ENCODE results near the gene GOLGA2. TPM values are rescaled to one million over a fixed set of nuclear protein-coding genes. Genes with fewer than 3 reads are reported as not detected.

GOLGA2 gene
- total and polyA plus RNA-seq, 3 donors from 2014 or later = 79.8 to 133 (median 103) TPM

DNA sequence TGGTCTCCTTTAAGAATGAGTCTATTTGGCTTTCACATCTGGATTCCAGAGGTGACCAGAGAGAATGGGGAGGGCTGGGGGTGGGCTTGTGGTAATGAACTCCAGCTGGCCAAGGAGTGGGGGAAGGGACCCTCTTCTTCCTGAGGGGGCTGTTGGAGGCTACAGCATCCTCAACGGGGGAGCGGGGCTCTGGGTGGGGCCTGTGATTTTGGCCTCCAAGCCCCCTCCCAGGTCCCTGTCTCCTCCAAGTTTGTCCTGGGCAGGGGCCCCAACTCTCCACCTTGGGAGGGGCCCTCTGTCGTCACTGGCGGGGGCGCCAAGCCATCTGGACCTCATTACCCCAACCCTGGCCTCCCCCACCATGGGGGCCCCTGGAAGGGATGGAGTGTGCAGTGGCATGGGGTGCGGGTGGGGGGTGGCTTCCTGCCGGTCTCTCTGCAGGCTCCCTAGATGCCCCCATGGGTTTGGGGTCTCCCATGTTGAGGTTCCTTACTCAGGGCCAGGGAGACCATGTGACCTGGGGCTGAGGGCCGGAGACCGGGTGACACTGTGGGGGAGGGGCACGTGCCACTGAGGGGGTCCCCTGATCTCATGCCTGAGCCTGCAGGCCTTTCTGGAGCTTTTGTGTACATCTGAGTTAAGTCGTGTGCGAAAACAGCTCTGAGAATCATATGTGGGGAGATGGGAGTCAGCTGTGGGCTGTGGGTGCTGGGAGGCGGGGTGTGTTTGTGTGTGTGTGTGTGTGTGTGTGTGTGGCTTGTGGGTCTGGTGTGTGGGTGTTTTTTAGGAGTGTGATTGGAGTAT, 32.4 kb downstream of the GOLGA2 start:
- WGBS, 2 donors = 59% methylated on average over 5 to 13 of the region's 13 CpGs
- Histone ChIP-seq H3K4me3 (no peak overlapping the region), H3K27me3 (no peaks in the 10 kb centered on the region), H3K36me3 (ENCODE audit: low read depth, missing control alignments) (no peaks in the 10 kb centered on the region), H3K9me3 (no peaks in the 10 kb centered on the region), H3K27ac (no peak overlapping the region), H3K4me1 (peaks cover 15% of the 10 kb centered on the region)
- intact Hi-C loops (cut with DNase I; ENCODE audit: low total_unique reads) = no loop called here
- no peak for DNase-seq
- no peak for TF ChIP-seq CTCF (IDR thresholded peaks at IDR 0.05)
- no peak for TF ChIP-seq POLR2A (IDR thresholded peaks at IDR 0.05)

DNA sequence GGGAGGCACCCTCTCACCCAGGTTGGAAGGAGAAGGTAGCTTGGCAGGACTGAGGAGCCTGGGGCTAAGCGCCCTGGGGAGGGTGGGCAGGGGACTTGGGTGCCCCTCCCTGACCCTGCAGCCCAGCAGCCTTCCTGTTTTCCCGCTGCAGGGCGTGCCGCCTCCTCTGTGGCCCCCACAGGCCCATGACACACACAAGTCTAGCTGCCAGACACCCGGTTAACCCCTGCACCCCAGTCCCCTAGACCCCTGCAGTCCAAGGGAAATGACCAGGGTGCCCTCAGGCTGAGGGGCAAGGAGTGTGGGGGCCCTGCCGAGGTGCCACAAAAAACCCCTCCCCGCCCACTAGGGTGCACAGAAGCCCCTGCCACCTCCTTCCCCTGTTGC, 33.0 kb downstream of the GOLGA2 start:
- no peak overlapping the region for H3K27ac ChIP-seq
- 64% methylated on average over 7 of the region's 7 CpGs; no CpG with 5 or more reads in 1 of the 2 donors for WGBS, 2 donors
- TF ChIP-seq POLR2A (IDR thresholded peaks at IDR 0.05) (no peak), CTCF (IDR thresholded peaks at IDR 0.05) (no peak)

GRCh38 chr9:128242124-128242523, 33.7 kb downstream of the GOLGA2 start:
- no peaks in the 10 kb centered on the region for H3K36me3 ChIP-seq (ENCODE audit: low read depth, missing control alignments)
- DNase-seq = no peak
- H3K27ac ChIP-seq = no peak overlapping the region
- intact Hi-C loops (cut with DNase I; ENCODE audit: low total_unique reads) = no loop called here
- H3K27me3 ChIP-seq = no peaks in the 10 kb centered on the region
- WGBS, 2 donors = 90 to 91% methylated on average over 4 of the region's 4 CpGs
- no peak for TF ChIP-seq POLR2A (IDR thresholded peaks at IDR 0.05)
- no peak for TF ChIP-seq CTCF (IDR thresholded peaks at IDR 0.05)
- H3K9me3 ChIP-seq = no peaks in the 10 kb centered on the region
- H3K4me1 ChIP-seq = peaks cover 15% of the 10 kb centered on the region
- no peak overlapping the region for H3K4me3 ChIP-seq

More for the DNA sequence above, 33.0 kb downstream of the GOLGA2 start:
- no peak for DNase-seq
- peaks cover 15% of the 10 kb centered on the region for H3K4me1 ChIP-seq
- H3K36me3 ChIP-seq (ENCODE audit: low read depth, missing control alignments) = no peaks in the 10 kb centered on the region
- H3K9me3 ChIP-seq = no peaks in the 10 kb centered on the region
- no peak overlapping the region for H3K4me3 ChIP-seq
- H3K27me3 ChIP-seq = no peaks in the 10 kb centered on the region
- intact Hi-C loops (cut with DNase I; ENCODE audit: low total_unique reads) = no loop called here

DNA sequence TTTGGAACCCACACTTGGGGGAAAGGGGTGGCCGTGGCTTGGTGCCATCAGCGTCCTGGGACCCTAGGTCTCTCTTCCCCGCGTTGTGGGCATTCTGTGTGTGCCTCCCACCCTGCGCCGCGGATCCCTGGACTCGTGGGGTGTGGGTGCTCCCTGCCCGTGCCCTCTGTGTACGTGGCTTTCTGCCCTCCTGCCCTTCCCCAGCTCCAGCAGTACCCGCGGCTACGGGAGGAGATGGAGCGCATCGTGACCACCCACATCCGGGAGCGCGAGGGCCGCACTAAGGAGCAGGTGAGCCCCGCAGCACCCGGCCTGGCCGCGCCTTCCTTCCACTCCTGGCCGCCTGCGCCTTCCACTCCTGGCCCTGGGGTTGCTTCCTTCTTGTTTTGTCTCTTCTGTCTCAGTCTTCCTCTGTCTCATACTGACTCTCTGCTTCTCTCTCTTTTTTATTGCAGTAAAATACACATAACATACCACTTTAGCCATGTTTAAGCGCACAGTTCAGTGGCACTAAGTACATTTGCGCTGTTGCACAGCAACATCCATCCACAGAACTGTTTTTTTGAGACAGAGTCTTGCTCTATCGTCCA, 41.9 kb downstream of the GOLGA2 start:
- TF ChIP-seq CTCF (IDR thresholded peaks at IDR 0.05) = no peak
- TF ChIP-seq POLR2A (IDR thresholded peaks at IDR 0.05) = no peak
- intact Hi-C loops (cut with DNase I; ENCODE audit: low total_unique reads) = no loop called here
- no peak overlapping the region for H3K4me3 ChIP-seq
- no peaks in the 10 kb centered on the region for H3K4me1 ChIP-seq
- DNase-seq = no peak
- WGBS, 2 donors = 89% methylated on average over 24 to 28 of the region's 28 CpGs
- no peaks in the 10 kb centered on the region for H3K9me3 ChIP-seq
- no peaks in the 10 kb centered on the region for H3K27me3 ChIP-seq
- H3K27ac ChIP-seq = no peak overlapping the region
- H3K36me3 ChIP-seq (ENCODE audit: low read depth, missing control alignments) = no peaks in the 10 kb centered on the region
